Keratinocyte (primary cell): ENCODE measurements around the gene TOMM20. TPM values are rescaled to one million over a fixed set of nuclear protein-coding genes. Genes with fewer than 3 reads are reported as not detected.
A peak's percentile ranks its signal among the peaks of the same experiment; 100 is the strongest.

Source experiments
- DNase-seq: peaks from one replicate; pipeline ENCODE4 v3.0.0-alpha.2; 2011; ENCODE audit warnings: low read depth, missing footprints, low spot score
- FAIRE-seq: peaks from 2 replicates; lab custom pipeline; 2011; peaks lifted over from hg19 to GRCh38; lab: Jason Lieb, UNC
- H2AFZ ChIP-seq: 2 replicates; pipeline ENCODE4 v1.6.0; 2012; ENCODE audit warnings: low read length, control low read depth, inconsistent platforms; ENCODE audit not compliant: control insufficient read depth
- H3K27ac ChIP-seq: 2 replicates; pipeline ENCODE4 v1.5.1; 2011; ENCODE audit warnings: low read length; ENCODE audit not compliant: control insufficient read depth, insufficient read depth
- H3K27me3 ChIP-seq: 3 replicates; pipeline ENCODE4 v1.6.0; 2011; ENCODE audit warnings: low read length; ENCODE audit not compliant: control insufficient read depth, insufficient read depth; ENCODE audit errors: extremely low read depth
- H3K36me3 ChIP-seq, 2 experiments: 2 replicates in 1 of 2; 3 replicates in 1 of 2; pipeline ENCODE4 v1.5.1; 2011; ENCODE audit warnings: low read length in 2 of 2, mild to moderate bottlenecking in 1 of 2; ENCODE audit not compliant: control insufficient read depth in 2 of 2, insufficient read depth in 2 of 2; ENCODE audit errors: extremely low read depth in 1 of 2
- H3K4me1 ChIP-seq: 3 replicates; pipeline ENCODE4 v1.5.1; 2011; ENCODE audit warnings: low read length; ENCODE audit not compliant: control insufficient read depth, insufficient read depth; ENCODE audit errors: extremely low read depth
- H3K4me2 ChIP-seq: 3 replicates; pipeline ENCODE4 v1.6.0; 2011; ENCODE audit warnings: low read depth, low read length; ENCODE audit not compliant: control insufficient read depth, insufficient read depth; ENCODE audit errors: extremely low read depth
- H3K4me3 ChIP-seq, 3 experiments: fragments of 200-600 bp in 1 of 3; sonication (generic) in 1 of 3; 2 replicates in 2 of 3; 3 replicates in 1 of 3; pipeline ENCODE4 v1.5.1; 2011 to 2016; ENCODE audit warnings: low read length in 3 of 3, mild to moderate bottlenecking in 3 of 3, control low read depth in 2 of 3, inconsistent platforms in 1 of 3, low read depth in 1 of 3, mixed read lengths in 1 of 3, mixed run types in 1 of 3, moderate library complexity in 1 of 3; ENCODE audit not compliant: control insufficient read depth in 2 of 3, insufficient read depth in 2 of 3; ENCODE audit errors: extremely low read depth in 1 of 3
- H3K79me2 ChIP-seq: 2 replicates; pipeline ENCODE4 v1.6.0; 2012; ENCODE audit warnings: low read length; ENCODE audit not compliant: control insufficient read depth, insufficient read depth
- H3K9ac ChIP-seq: 3 replicates; pipeline ENCODE4 v1.6.0; 2011; ENCODE audit warnings: low read length; ENCODE audit not compliant: control insufficient read depth, insufficient read depth; ENCODE audit errors: extremely low read depth
- H3K9me1 ChIP-seq: 3 replicates; pipeline ENCODE4 v1.6.0; 2011; ENCODE audit warnings: low read length; ENCODE audit not compliant: control insufficient read depth, insufficient read depth; ENCODE audit errors: extremely low read depth
- H3K9me3 ChIP-seq: 2 replicates; pipeline ENCODE4 v1.5.1; 2012; ENCODE audit warnings: low read depth, low read length; ENCODE audit not compliant: control insufficient read depth
- H4K20me1 ChIP-seq: 3 replicates; pipeline ENCODE4 v1.6.0; 2011; ENCODE audit warnings: low read length; ENCODE audit not compliant: control insufficient read depth, insufficient read depth; ENCODE audit errors: extremely low read depth
- CTCF ChIP-seq, 3 experiments: IDR thresholded peaks in 1 of 3; conservative IDR thresholded peaks in 1 of 3; optimal IDR thresholded peaks in 1 of 3; 2 replicates in 2 of 3; 3 replicates in 1 of 3; pipeline versions ENCODE3 to v1.5.1; 2011; ENCODE audit warnings: low read length in 3 of 3, mild to moderate bottlenecking in 3 of 3, moderate library complexity in 2 of 3, control low read depth in 1 of 3, inconsistent platforms in 1 of 3; ENCODE audit not compliant: insufficient read depth in 2 of 3; ENCODE audit errors: extremely low read depth in 1 of 3
- EZH2 ChIP-seq: IDR thresholded peaks from one replicate; pipeline ENCODE4 v1.6.1; 2012; ENCODE audit warnings: inconsistent platforms, mild to moderate bottlenecking, low read length, moderate library complexity
- dilution Hi-C: fragments of 300-500 bp; cut with MboI; formaldehyde crosslinking; loops from one replicate; pipeline ENCODE4 v1.7.0; 2020; ENCODE audit warnings: low sequenced_read_pairs; ENCODE audit not compliant: extremely low pct_ligation_motif_present
- polyA plus RNA-seq, 5 experiments: library from polyadenylated mRNA; depleted of rRNA in 3 of 5; stranded (reverse) in 3 of 5; stranded (forward) in 1 of 5; unstranded in 1 of 5; fragments of >200 nt; gene quantifications; 1 replicate in 1 of 5; 2 replicates in 3 of 5; 3 replicates in 1 of 5; pipeline versions ENCODE4 v1.2.1 to v1.2.3, GENCODE V29; 2011 to 2012; ENCODE audit warnings: missing spikeins in 2 of 5, low read depth in 1 of 5, low replicate concordance in 1 of 5

TOMM20 gene
- polyA plus RNA-seq, 1 donor (not counting 4 experiments of a cell fraction or from before 2014, with no cell fraction given) = 140 TPM

GRCh38 chr1:235102993-235103411 is 25.6 kb downstream of the TOMM20 start:
- Histone ChIP-seq H4K20me1 (no peaks in the 10 kb centered on the region), H3K27me3 (no peaks in the 10 kb centered on the region), H2AFZ (no peak overlapping the region), H3K79me2 (no peaks in the 10 kb centered on the region), H3K27ac (no peak overlapping the region), H3K9ac (no peak overlapping the region), H3K9me3 (no peaks in the 10 kb centered on the region), H3K4me2 (no peak overlapping the region), H3K9me1 (no peaks in the 10 kb centered on the region), H3K4me3 (no peak overlapping the region), H3K4me1 (peaks cover 15% of the 10 kb centered on the region), H3K36me3 (peaks cover 2 to 5% of the 10 kb centered on the region in 2 experiments)
- DNase-seq = no peak
- dilution Hi-C loops = no loop called here
- TF ChIP-seq CTCF (optimal IDR thresholded peaks at IDR 0.05 in 1 of 3, IDR thresholded peaks at IDR 0.05 in 1 of 3, conservative IDR thresholded peaks at IDR 0.05 in 1 of 3; ENCODE audit: extremely low read depth in 1 of 3, insufficient read depth in 2 of 3, low read length in 3 of 3) (no peak), EZH2 (no peak)
- FAIRE-seq = no peak

DNA sequence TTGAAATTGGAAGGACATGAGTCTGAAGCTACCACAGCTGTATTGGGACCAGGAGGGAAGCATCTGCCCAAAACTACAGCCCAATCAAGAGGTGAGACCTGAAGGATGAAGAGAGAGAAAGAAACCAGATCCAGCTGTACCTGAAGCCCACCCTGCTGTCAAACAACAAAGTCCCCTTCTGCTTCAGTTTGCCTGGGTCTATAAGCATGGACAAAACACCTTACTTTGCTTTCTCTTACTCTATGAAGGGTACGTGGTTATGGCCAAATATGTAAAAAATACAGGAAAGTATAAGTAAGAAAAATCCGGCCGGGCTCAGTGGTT is 26.4 kb downstream of the TOMM20 start:
- no peak for TF ChIP-seq EZH2
- no peak overlapping the region for H3K9ac ChIP-seq
- H3K27me3 ChIP-seq = no peaks in the 10 kb centered on the region
- no peak overlapping the region for H2AFZ ChIP-seq
- no peaks in the 10 kb centered on the region for H3K79me2 ChIP-seq
- dilution Hi-C loops = no loop called here
- H3K4me3 ChIP-seq = no peak overlapping the region
- no peak overlapping the region for H3K27ac ChIP-seq
- no peaks in the 10 kb centered on the region for H4K20me1 ChIP-seq
- peaks cover 15% of the 10 kb centered on the region for H3K4me1 ChIP-seq
- no peak overlapping the region for H3K4me2 ChIP-seq
- H3K9me3 ChIP-seq = no peaks in the 10 kb centered on the region
- DNase-seq = no peak
- H3K9me1 ChIP-seq = no peaks in the 10 kb centered on the region
- H3K36me3 ChIP-seq = peaks cover 0 to 1% of the 10 kb centered on the region in 2 experiments
- no peak for FAIRE-seq

GRCh38 chr1:235101558-235102258 is 26.9 kb downstream of the TOMM20 start:
- H4K20me1 ChIP-seq = no peaks in the 10 kb centered on the region
- H3K4me1 ChIP-seq = peaks cover 15% of the 10 kb centered on the region
- FAIRE-seq = peak; percentile 13
- H3K9ac ChIP-seq = no peak overlapping the region
- H3K36me3 ChIP-seq = no peaks in the 10 kb centered on the region
- DNase-seq = no peak
- no peak overlapping the region for H3K27ac ChIP-seq
- TF ChIP-seq EZH2 = no peak
- TF ChIP-seq CTCF (optimal IDR thresholded peaks at IDR 0.05 in 1 of 3, IDR thresholded peaks at IDR 0.05 in 1 of 3, conservative IDR thresholded peaks at IDR 0.05 in 1 of 3; ENCODE audit: extremely low read depth in 1 of 3, insufficient read depth in 2 of 3, low read length in 3 of 3) = no peak
- H3K9me3 ChIP-seq = no peaks in the 10 kb centered on the region
- H3K79me2 ChIP-seq = no peaks in the 10 kb centered on the region
- H2AFZ ChIP-seq = no peak overlapping the region
- H3K27me3 ChIP-seq = no peaks in the 10 kb centered on the region
- H3K4me2 ChIP-seq = no peak overlapping the region
- H3K9me1 ChIP-seq = no peaks in the 10 kb centered on the region
- dilution Hi-C loops = no loop called here
- no peak overlapping the region for H3K4me3 ChIP-seq
